Ishikawa (cell line): ENCODE measurements around the gene EPHB1.

Experiments
- CEBPB ChIP-seq: IDR thresholded peaks from 2 replicates; pipeline ENCODE4 v1.6.1; 2012
- CREB1 ChIP-seq: IDR thresholded peaks from 2 replicates; pipeline ENCODE4 v1.6.1; 2012; ENCODE audit warnings: low read depth
- EGR1 ChIP-seq: IDR thresholded peaks from 2 replicates; pipeline ENCODE4 v1.6.1; 2012
- EP300 ChIP-seq: IDR thresholded peaks from 2 replicates; pipeline ENCODE4 v1.6.1; 2012; ENCODE audit warnings: borderline replicate concordance
- FOXM1 ChIP-seq: IDR thresholded peaks from 2 replicates; pipeline ENCODE4 v1.6.1; 2012; ENCODE audit warnings: low read depth, borderline replicate concordance
- MAX ChIP-seq: IDR thresholded peaks from 2 replicates; pipeline ENCODE4 v1.6.1; 2012
- NFIC ChIP-seq: IDR thresholded peaks from 2 replicates; pipeline ENCODE4 v1.6.1; 2012
- RAD21 ChIP-seq: IDR thresholded peaks from 2 replicates; pipeline ENCODE4 v1.6.1; 2012; ENCODE audit warnings: low read depth
- REST ChIP-seq: IDR thresholded peaks from 2 replicates; pipeline ENCODE4 v1.6.1; 2012; ENCODE audit warnings: low read depth, mild to moderate bottlenecking
- TAF1 ChIP-seq: IDR thresholded peaks from 2 replicates; pipeline ENCODE4 v1.6.1; 2012; ENCODE audit warnings: low read depth, mild to moderate bottlenecking
- TCF12 ChIP-seq: IDR thresholded peaks from 2 replicates; pipeline ENCODE4 v1.6.1; 2012; ENCODE audit warnings: low read depth
- TEAD4 ChIP-seq: IDR thresholded peaks from 2 replicates; pipeline ENCODE4 v1.6.1; 2012
- USF1 ChIP-seq: IDR thresholded peaks from 2 replicates; pipeline ENCODE4 v1.6.1; 2012
- YY1 ChIP-seq: IDR thresholded peaks from 2 replicates; pipeline ENCODE4 v1.6.1; 2012; ENCODE audit warnings: low read depth
- ZBTB7A ChIP-seq: IDR thresholded peaks from 2 replicates; pipeline ENCODE4 v1.6.1; 2012; ENCODE audit warnings: low read depth

The EPHB1 gene

GRCh38 chr3:134917631-134918030 lies 122.6 kb downstream of the EPHB1 start:
- no peak for TF ChIP-seq RAD21
- no peak for TF ChIP-seq NFIC
- no peak for TF ChIP-seq MAX
- TF ChIP-seq REST, result no peak
- TF ChIP-seq TCF12, result no peak
- no peak for TF ChIP-seq CEBPB
- TF ChIP-seq ZBTB7A, result no peak
- TF ChIP-seq CREB1, result no peak
- no peak for TF ChIP-seq EP300
- no peak for TF ChIP-seq USF1
- no peak for TF ChIP-seq TEAD4
- TF ChIP-seq FOXM1, result no peak
- TF ChIP-seq EGR1, result no peak
- TF ChIP-seq YY1, result no peak

GRCh38 chr3:134918441-134918840 lies 123.4 kb downstream of the EPHB1 start:
- TF ChIP-seq REST (no peak), TCF12 (no peak), EP300 (no peak), ZBTB7A (no peak), EGR1 (no peak), USF1 (no peak), NFIC (no peak), CREB1 (no peak)

- TF ChIP-seq FOXM1, result no peak
- TF ChIP-seq USF1, result no peak
- TF ChIP-seq MAX, result no peak
- no peak for TF ChIP-seq ZBTB7A
- TF ChIP-seq EGR1, result no peak
- TF ChIP-seq CEBPB, result no peak
- TF ChIP-seq NFIC, result no peak
- TF ChIP-seq TEAD4, result no peak
- TF ChIP-seq CREB1, result no peak
- no peak for TF ChIP-seq REST
- no peak for TF ChIP-seq TAF1
- no peak for TF ChIP-seq EP300
- no peak for TF ChIP-seq RAD21
- no peak for TF ChIP-seq TCF12
- TF ChIP-seq YY1, result no peak
Measured at GRCh38 chr3:134922101-134922500, 127.0 kb downstream of the EPHB1 start.

- TF ChIP-seq EGR1 (no peak), NFIC (no peak), TEAD4 (no peak), YY1 (no peak), RAD21 (no peak), CEBPB (no peak), TCF12 (no peak), CREB1 (no peak), TAF1 (no peak), USF1 (no peak), ZBTB7A (no peak), MAX (no peak), REST (no peak), EP300 (no peak)
Measured at GRCh38 chr3:134922866-134923265, 127.8 kb downstream of the EPHB1 start.
